Mucosa of descending colon (tissue), 3 donors: ENCODE measurements around the gene C15orf62. TPM values are rescaled to one million over a fixed set of nuclear protein-coding genes. Genes with fewer than 3 reads are reported as not detected.
A peak's percentile ranks its signal among the peaks of the same experiment; 100 is the strongest.

Source experiments
- ATAC-seq: fragments of 200-7000 bp; cut with Tn5 transposase; one replicate; pipeline ENCODE4 v1.9.1; 2020; ENCODE audit warnings: mild to moderate bottlenecking, moderate library complexity
- DNase-seq, 3 donors: peaks; one replicate each; pipeline ENCODE4 v3.0.0-alpha.2; 2020
- H3K36me3 ChIP-seq: fragments of 200-600 bp; one replicate; pipeline ENCODE4 v1.8.0; 2021; ENCODE audit warnings: low read depth, mild to moderate bottlenecking
- H3K4me1 ChIP-seq: fragments of 200-600 bp; one replicate; pipeline ENCODE4 v1.8.0; 2021; ENCODE audit warnings: low read depth, mild to moderate bottlenecking
- H3K4me3 ChIP-seq: fragments of 200-600 bp; one replicate; pipeline ENCODE4 v1.8.0; 2021; ENCODE audit warnings: mild to moderate bottlenecking
- H3K9me3 ChIP-seq: fragments of 200-600 bp; one replicate; pipeline ENCODE4 v1.8.0; 2021; ENCODE audit warnings: mild to moderate bottlenecking
- CTCF ChIP-seq: fragments of 200-600 bp; IDR thresholded peaks from one replicate; pipeline ENCODE4 v1.8.0; 2022; ENCODE audit warnings: antibody characterized with exemption, mild to moderate bottlenecking
- intact Hi-C, 2 donors: fragments of 100-400 bp; cut with DNase I in 1 of 2; cut with micrococcal nuclease in 1 of 2; formaldehyde crosslinking; loops; one replicate each; pipeline versions ENCODE4 v1.11.0 to v1.11.1; 2022; cut with DNase I, micrococcal nuclease
- total RNA-seq, 3 donors: library from RNA; stranded (reverse); fragmentation: NEBNext Ultra II Directional in 2 of 3; extraction: Animal tissue kit (Norgen Biotek cat#: 25700) in 2 of 3; gene quantifications; one replicate each; pipeline versions ENCODE4 v1.2.1 to v1.2.4, GENCODE V29; 2021 to 2023
- donor health status: DM: no; HTN: no; CAD: no; lungs with moderate emphysema.
- donor health status: DM: no; HTN: no; CAD: no.
- donor health status: DM: no; HTN: yes; CAD: no.

The C15orf62 gene
- total RNA-seq, 3 donors from 2014 or later, result 0.32 to 0.63 (median 0.35) TPM

GRCh38 chr15:40743921-40744814, 25.6 kb upstream of the C15orf62 start:
- no peaks in the 10 kb centered on the region for H3K36me3 ChIP-seq
- no peaks in the 10 kb centered on the region for H3K9me3 ChIP-seq
- intact Hi-C loops, result no loop called here
- DNase-seq (peak in 1 of 3 donors; percentile 43), ATAC-seq (peak; percentile 66)
- no peak for TF ChIP-seq CTCF
- H3K4me1 ChIP-seq, result peaks cover 7% of the 10 kb centered on the region
- H3K4me3 ChIP-seq, result no peak overlapping the region

GRCh38 chr15:40744815-40745152, 25.0 kb upstream of the C15orf62 start:
- Histone ChIP-seq H3K4me3 (no peak overlapping the region), H3K36me3 (no peaks in the 10 kb centered on the region), H3K9me3 (no peaks in the 10 kb centered on the region), H3K4me1 (peaks cover 7% of the 10 kb centered on the region)
- intact Hi-C loops, result no loop called here
- ATAC-seq (no peak), DNase-seq (no peak)
- TF ChIP-seq CTCF, result no peak

- no peak for TF ChIP-seq CTCF
- intact Hi-C loops, result no loop called here
- no peaks in the 10 kb centered on the region for H3K36me3 ChIP-seq
- H3K4me1 ChIP-seq, result peaks cover 7% of the 10 kb centered on the region
- no peaks in the 10 kb centered on the region for H3K9me3 ChIP-seq
- DNase-seq (no peak), ATAC-seq (no peak)
- H3K4me3 ChIP-seq, result no peak overlapping the region
Observed at GRCh38 chr15:40746916-40747418, 22.8 kb upstream of the C15orf62 start.

GRCh38 chr15:40747685-40748631, 21.8 kb upstream of the C15orf62 start:
- intact Hi-C loops, result no loop called here
- H3K36me3 ChIP-seq, result no peaks in the 10 kb centered on the region
- peaks cover 10% of the 10 kb centered on the region for H3K4me1 ChIP-seq
- no peaks in the 10 kb centered on the region for H3K9me3 ChIP-seq
- no peak for TF ChIP-seq CTCF
- no peak overlapping the region for H3K4me3 ChIP-seq
- DNase-seq, result no peak
- ATAC-seq, result peak; percentile 40

GRCh38 chr15:40749151-40749630, 20.6 kb upstream of the C15orf62 start:
- no peaks in the 10 kb centered on the region for H3K36me3 ChIP-seq
- H3K4me1 ChIP-seq, result peaks cover 19% of the 10 kb centered on the region
- ATAC-seq (no peak), DNase-seq (no peak)
- intact Hi-C loops, result no loop called here
- H3K9me3 ChIP-seq, result no peaks in the 10 kb centered on the region
- TF ChIP-seq CTCF, result no peak
- H3K4me3 ChIP-seq, result no peak overlapping the region
